Right hindlimb (tissue), 1 donor: Measurements from ENCODE around the gene TRA2B.
"Not testable (repeated sequence)": the region's sequence is repeated elsewhere in the genome, so short reads cannot be mapped to it uniquely, and the experiment has no call there.

Source experiments
- DNase-seq: peaks from one replicate; pipeline ENCODE4 v3.0.0-alpha.2; 2018

Gene TRA2B

DNA sequence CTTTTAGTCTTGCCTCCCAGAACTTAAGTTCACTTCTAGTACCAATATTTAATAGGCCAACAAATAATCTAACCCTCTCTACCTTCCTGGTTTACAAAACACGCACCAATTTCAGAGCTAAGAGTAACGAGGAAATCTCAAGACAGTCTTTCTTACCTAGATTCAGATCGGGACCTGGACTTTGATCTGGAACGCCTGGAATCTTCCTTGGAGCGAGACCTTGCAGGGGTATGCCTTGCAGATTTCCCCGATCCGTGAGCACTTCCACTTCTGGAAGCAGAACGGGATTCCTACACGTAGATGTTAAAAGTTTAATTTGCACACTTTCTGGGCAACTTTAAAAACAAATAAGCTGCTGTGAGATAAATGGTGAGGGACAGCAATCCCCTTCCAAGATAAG, 11.4 kb downstream of the TRA2B start:
- no peak for DNase-seq

DNA sequence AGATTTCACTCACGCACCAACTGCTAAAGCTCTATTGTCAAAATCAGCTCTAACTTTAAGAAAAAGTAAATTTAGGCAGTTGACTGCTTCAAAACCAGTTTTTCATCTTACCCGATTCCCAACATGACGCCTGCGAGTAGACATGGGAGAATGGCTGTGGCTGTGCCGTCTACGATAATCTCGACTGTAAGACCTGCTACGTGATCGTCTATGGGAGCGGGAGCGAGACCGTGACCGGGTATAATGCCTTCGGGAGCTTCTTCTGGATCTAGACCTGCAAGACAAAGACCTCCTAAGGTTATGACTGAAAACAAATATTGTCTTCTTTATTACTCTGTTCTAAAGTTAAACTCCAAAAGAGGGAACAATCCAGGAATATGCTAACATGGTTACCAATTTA, 12.5 kb downstream of the TRA2B start:
- no peak for DNase-seq

DNA sequence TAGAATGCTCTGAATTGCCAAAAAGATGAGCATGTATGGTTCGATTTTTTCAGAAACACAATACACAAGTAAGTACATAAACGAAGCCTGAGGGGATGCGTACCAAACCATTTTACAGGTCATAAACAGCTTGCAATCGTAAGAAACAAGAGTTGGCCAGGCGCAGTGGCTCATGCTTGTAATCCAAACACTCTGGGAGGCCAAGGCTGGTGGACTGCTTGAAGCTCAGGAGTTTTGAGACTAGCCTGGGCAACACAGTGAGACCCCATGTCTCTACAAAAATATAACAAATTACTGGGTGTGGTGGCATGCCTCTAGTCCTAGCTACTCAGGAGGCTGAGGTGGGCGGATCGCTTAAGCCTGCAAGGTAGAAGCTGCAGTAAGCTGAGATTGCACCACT, 13.4 kb downstream of the TRA2B start:
- DNase-seq = no peak

DNA sequence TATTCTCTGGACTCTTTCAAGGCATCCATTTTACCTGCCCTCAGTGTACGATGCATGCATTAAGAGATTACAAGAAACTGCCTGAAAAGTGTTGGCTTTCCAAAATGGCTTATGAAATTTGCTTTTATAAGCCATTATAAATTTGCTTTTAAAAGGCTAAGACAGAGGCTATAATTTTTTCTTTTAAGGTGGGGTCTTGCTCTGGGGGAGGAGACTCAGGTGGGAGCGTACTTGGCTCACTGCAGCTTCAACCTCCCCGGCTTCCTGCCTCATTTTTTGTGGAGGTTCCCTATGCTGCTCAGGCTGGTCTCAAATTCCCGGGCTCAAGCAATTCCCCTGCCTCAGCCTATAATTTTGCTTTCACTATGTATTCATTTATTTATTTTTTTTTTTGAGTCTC, 17.6 kb downstream of the TRA2B start:
- no peak for DNase-seq

DNA sequence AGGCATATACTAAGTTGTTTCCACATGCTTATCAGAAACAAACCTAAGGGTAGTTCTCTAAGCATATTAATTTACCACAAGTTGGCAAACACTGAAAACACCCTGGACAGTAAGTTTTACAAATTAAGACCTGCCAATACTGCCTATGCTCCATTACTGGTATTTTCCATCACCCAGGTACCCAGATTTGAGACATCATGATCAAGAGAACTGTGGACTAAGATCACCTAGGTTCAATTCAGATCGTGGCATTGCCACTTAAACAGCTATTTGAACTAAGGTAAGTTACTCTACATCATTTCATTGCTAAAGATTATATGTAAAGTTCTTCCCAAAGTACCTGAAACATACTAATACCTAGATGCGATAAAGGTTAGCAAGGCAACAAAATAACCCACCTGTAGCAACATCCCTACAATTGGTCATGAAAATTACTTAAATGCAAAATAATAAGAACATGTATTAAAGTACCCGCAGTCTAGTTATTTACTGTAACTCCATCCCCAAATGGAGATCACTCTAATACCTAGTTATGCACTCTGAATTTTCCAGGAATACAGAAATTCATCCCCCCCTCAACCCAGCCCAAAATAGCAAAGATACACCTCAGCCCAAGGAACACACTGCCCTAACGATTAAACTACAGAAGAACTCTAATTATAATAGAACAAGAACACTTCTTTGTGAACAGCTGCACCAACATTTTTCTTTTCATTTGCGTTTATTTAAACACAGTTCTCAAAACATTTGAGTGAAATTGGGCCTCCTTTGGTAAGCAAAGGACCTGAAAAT, 21.6 kb downstream of the TRA2B start:
- DNase-seq = no peak

DNA sequence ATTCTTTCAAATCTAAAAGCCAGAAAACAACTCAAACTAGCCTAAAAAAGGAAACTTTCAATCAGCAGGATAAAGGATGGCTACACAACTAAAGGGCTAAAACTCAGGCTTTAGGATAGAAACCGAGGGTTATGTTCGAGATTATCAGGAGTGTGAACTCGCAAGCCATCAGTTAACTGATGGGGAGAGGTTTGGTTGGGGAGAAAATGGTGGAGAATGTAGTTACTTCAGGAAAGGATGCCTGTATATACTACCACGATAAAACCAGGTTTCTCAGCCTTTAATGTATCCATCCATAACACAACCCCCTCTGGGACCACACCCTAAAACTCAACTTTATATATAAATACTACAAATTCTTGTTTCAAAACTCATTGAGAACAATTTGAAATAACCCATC, 22.2 kb downstream of the TRA2B start:
- no peak for DNase-seq

DNA sequence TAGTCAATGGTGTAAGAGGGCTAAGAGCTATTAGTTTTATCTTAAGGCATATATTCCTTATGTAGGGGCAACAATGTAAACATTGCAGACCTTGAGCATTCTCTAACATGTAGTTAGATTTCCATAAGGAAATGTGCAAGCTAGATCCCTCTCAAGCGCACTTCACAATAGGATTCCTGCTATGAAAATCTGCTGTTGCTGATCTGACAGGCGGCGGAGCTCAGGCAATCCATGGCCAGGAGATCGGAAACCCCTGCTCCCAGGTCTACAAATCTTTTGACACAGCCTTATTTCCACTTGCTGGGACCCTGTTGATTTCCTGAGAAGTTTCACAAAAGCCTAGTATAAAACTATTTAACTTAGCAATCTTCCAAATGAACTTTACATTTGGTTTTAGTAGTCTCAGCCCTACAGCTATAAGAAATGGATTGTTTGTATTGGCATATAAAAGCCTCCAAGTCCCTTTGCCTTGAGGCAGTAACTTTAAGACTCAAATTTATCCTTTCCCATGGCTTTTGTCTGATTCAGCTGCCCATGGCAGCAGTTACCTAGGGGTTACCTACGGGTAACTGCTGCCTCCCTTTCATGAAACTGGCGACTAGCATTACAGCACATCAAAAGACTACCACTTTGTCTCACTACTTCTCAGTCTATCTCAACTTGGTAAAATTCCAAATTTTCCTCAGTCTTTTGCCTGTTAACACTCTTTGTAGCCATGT, 22.7 kb downstream of the TRA2B start:
- no peak for DNase-seq

DNA sequence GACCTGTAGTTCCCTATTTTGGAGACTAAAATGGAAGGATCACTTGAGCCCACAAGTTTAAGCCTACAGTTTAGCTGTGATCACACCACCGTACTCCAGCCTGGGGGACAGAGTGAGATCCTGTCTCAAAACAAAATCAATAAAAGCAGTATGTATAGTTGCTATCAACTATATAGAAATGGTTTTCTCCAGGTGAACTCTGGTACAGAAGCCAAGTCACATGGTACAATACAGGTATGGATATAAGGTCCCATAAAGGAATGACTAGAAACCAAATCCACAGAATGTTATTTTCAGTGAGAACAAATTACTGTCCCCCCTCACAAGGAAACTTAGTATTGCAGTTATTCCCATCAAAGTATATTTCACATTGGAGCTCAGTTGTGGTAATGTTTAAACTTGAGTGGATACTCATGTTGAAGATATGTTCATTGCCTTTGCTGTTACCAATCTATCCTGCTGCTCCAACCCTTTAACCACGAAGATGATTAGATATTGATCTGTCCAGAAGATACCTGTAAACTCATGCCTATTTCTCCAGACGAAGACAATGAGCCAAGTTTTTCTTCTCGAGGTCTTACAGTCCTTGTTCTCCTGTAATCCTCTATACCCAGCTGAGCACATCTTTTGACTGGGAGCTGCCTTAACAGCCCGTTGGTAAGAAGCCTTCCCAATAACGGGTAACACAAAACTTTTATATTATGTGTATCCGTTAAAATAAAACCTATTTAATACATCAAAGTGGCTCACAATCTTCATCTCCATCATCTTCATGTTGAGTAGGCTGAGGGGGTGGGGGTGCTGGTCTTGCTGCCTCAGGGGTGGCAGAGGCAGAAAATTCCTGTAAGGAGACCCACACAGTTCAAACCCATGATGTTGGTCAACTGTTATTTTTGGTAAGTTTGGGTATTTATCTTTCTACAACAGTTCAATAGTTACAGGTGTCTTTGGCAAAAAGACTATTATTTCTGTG, 24.6 kb downstream of the TRA2B start:
- DNase-seq = no peak

DNA sequence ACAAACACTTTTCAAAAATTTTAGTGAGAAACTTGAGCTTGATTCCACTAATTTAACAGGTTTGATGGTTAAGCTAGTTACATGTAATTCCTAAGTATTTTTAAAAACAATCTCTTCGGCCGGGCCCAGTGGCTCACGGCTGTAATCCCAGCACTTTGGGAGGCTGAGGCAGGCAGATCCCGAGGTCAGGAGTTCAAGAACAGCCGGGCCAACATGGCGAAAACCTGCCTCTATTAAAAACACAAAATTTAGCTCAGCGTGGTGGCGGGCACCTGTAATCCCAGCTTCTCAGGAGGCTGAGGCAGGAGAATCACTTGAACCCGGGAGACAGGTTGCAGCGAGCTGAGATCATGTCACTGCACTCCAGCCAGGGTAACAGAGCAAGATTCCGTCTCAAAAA, 25.3 kb downstream of the TRA2B start:
- DNase-seq = no peak

DNA sequence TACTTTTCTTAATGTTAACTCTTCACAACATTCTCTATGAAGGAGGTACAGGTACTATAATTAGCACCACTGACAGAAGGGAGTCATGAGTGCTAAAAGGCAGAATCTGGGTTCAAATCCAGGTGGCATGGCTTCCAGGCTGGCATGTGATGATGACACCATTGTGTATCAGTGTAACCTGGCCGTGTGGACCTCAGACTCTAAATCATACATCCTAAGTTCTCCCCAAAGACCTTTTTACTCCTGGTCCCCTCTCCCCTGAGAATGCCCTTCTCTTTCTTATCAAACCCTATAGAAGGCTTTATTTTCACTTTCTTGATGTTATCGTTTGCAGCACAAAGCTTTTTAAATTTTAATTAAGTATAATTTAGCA, 26.8 kb downstream of the TRA2B start:
- not testable (repeated sequence) for DNase-seq

DNA sequence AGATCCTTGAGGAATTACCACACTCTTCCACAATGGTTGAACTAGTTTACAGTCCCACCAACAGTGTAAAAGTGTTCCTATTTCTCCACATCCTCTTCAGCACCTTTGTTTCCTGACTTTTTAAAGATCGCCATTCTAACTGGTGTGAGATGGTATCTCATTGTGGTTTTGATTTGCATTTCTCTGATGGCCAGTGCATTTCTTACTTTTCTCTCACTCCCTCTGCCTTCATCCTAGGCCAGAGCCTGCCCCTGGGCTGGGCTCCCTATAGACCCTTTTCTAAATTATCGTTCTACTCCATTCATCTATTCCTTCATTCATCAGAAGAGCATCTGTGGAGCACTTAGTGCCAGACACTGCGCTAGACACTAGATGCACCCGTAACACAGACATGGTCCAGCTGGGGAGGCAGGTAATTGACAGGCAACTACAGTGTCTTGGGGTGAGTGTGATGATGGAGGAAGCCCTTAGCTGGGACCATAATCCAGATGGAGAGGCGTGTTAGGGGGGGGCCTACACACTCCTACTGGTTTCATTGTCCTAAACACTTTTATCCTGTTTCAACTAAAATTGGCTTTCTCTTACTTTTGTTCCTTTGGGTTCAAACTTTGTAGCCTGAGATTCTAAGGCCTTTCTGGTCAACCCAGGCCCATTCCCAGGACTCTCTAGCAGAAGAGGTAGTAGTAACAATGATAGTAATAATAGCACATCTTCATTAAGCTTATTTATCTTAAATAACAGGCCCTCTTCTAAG, 27.3 kb downstream of the TRA2B start:
- DNase-seq = not testable (repeated sequence)

DNA sequence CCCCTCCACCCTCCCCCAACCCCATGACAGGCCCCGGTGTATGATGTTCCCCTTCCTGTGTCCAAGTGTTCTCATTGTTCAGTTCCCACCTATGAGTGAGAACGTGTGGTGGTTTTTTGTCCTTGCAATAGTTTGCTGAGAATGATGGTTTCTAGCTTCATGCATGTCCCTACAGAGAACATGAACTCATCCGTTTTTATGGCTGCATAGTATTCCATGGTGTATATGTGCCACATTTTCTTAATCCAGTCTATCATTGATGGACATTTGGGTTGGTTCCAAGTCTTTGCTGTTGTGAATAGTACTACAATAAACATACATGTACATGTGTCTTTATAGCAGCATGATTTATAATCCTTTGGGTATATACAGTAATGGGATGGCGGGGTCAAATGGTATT, 27.9 kb downstream of the TRA2B start:
- DNase-seq = not testable (repeated sequence)

DNA sequence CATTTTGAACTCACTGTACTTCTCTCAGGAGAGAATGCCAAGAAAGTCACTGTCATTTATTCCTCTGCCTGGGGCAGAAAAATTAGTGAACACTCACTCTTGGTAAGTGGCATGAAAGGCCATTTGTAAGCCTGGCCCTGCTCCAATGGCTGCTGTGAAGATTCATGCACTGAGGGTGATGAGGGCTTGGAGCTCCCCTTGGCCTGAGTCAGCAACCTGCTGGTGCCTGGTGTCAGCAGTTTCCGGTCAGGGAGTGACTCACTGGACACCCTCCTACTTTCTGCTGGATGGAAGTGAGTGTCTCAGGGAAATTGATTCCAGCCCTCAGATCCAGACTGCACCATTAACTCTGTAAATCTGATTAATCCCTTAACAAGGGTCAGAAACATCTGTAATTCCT, 37.6 kb downstream of the TRA2B start:
- no peak for DNase-seq

DNA sequence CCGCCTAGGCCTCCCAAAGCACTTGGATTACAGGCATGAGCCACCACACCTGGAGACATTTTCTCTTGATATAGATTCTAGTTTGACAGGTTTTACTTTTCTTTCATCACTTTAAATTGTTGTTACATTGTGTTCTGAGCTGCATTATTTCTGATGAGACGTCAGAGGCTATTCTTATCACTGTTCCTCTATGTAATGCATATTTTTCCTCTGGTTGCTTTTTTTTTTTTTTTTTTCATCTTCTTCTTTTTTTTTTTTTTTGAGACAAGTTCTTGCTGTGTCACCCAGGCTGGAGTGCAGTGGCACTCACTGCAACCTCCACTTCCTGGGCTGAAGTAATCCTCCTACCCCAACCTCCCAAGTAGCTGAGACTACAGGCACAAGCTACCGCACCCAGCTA, 41.2 kb downstream of the TRA2B start:
- DNase-seq = no peak

DNA sequence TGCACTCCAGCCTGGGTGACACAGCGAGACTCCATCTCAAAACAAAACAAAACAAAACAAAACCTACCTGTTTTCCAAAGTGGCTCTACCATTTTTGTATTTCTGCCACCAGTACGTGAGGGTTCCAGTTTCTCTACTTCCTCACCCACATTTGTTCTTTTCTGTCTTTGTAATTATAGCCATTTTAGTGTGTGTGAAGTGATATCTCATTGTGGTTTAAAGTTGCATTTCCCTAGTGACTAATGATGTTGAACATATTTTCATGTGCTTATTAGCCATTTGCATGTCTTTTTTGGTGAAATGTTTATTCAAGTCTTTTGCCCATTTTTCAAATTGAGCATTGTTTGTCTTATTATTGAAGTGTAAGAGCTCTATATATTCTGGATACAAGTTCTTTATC, 50.7 kb downstream of the TRA2B start:
- no peak for DNase-seq

DNA sequence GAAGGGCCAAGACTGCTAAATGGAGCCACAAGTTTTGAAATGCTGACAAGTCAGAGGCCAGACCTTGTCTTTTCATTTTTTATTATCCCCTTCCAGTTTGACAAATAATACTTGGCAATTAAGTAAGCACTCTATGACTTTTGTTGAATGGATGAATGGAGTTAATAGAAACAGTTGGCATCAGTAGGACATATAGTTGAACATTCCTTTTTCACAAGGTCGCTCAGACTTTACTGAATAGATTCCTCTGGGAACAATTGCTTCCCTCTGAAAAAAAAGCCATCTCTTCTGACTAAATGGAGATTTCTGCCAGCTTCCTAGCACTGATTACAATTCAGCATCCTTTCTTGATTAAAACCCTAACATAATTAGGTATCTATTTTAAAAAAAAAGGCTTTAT, 53.2 kb downstream of the TRA2B start:
- no peak for DNase-seq

DNA sequence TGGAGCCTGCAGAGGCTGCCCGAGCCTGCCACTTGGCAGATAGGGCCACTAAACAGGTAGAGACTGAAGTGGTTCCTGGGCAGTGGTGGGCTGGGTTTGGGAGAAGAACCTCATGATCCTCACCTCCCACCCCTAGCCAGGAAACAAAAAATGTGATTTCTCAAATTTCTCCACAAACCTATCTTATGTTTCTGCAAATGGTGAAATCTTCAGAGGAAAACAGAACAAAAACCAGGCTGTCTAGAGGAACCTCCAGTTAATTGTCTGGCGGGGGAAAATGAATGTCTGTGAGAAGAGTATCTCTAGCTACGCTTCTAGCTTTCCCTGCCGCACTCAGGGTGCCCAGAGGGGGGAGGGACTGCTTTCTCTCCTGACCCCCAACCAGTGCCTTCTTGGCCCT, 55.9 kb downstream of the TRA2B start:
- DNase-seq = no peak

DNA sequence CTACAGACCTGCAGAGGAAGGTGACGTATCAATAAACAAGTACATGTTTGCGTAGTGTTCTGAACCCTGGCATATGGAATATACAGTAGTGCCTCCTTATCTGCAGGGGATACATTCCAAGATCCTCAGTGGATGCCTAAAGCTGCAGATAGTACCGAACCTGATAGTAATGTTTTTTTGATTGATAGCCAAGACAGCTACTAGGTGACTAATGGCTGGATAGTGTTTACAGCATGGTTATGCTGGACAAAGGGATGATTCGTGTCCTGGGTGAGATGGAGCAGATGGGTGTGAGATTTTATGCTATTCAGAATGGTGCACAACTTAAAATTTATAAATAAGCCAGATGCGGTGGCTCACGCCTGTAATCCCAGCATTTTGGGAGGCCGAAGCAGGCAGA, 57.2 kb downstream of the TRA2B start:
- no peak for DNase-seq

DNA sequence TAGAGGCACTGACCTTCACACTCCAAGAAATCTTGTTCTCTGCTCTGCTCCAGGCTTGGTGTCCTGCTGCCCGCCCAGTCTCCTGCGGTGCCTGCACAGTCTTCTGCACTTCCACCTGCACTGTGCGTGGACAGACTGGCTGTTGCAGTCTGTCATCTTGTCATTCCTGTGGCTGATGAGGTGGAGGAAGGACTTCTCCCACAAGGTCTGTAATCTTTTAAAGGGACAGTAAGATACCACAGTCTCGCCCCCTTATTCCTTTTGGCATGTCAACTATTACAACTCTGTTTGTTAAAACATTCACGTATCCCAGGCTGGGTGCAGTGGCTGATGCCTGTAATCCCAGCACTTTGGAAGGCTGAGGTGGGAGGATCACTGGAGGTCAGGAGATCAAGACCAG, 58.9 kb downstream of the TRA2B start:
- DNase-seq = no peak

DNA sequence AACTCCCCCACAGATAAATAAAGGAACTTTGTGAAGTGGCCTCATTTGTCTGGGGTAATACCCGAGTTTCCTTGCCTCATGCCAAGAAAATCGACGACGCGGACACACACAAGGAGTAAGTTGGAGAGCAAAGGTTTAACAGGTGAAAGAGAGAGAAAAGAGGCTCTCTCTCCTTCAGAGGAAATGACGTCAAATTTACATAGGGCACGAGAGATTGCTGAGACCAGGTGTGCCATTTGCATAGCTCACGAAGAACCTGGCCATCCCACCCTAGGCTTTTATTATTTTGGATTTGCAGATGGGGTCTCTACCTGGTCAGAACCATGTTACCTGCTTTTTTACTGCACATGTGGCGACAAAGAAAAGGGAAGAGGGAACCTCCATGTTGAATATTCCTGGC, 63.7 kb downstream of the TRA2B start:
- DNase-seq = no peak

DNA sequence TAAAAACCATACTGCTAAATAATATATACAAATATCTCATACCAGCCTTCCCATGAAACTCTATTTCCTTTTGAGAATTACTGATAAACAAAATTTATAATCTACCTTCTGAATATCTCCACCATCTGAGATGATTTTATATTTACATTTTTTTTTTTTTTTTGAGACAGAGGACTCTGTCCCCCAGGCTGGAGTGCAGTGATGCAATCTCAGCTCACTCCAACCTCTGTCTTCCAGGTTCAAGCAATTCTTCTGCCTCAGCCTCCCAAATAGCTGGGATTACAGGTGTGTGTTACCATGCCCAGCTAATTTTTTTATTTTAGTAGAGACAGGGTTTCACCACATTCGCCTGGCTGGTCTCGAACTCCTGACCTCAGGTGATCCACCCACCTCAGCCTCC, 70.2 kb downstream of the TRA2B start:
- DNase-seq = no peak

DNA sequence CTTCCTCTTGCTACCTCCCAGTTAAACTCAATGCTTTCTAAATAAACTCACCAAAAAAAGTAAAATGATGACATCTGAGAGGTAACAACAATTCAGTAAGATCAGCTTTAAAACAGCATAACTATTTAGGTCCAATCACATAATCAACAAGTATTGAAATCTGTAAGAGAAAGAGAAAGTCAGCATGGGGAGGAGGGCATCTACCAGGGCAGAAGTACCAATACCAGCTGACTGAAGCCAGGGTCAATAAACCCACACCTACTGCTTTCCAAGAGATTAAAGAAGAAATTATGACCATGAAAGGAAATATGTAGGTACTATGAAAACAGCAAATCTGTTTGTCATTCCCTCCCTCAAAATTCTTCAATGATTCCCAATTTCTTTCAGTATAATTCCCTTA, 70.8 kb downstream of the TRA2B start:
- no peak for DNase-seq

DNA sequence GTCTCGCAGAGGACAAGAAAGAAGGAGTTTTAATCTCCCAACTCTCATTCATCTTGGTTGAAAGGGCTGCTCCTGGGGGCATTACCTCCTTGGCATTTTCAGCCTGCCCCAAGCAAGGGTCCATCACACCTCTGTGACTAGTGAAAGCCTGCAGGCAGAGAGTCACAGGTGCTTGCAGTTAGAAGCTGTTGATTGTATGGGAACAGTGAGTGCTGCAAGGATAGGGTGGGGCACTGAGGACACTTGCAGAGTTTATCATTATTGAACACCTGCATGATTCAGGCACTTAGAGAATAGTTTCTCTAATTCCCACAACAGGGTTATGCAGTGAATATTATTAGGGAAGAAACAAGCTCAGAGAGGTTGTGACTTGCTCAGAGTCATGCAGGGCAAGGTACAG, 71.3 kb downstream of the TRA2B start:
- no peak for DNase-seq
